Middle frontal gyrus (tissue), 1 donor: ENCODE measurements around the gene SETD2.

Source experiments
- DNase-seq: peaks from one replicate; pipeline ENCODE4 v3.0.0-alpha.2; 2015; ENCODE audit warnings: low spot score; ENCODE audit errors: extremely low spot score

Gene SETD2

GRCh38 chr3:47010910-47011309 is 153.0 kb downstream of the SETD2 start:
- DNase-seq = no peak

GRCh38 chr3:47010111-47010712 is 153.7 kb downstream of the SETD2 start:
- DNase-seq = no peak

GRCh38 chr3:47009225-47010110 is 154.4 kb downstream of the SETD2 start:
- DNase-seq = peak; percentile 87

- no peak for DNase-seq
These were observed 155.1 kb downstream of the SETD2 start for GRCh38 chr3:47008851-47009224.

GRCh38 chr3:47008234-47008796 is 155.6 kb downstream of the SETD2 start:
- DNase-seq = no peak

- DNase-seq = no peak
These were observed 156.3 kb downstream of the SETD2 start for GRCh38 chr3:47007482-47008233.

- DNase-seq = no peak
These were observed 156.9 kb downstream of the SETD2 start for GRCh38 chr3:47007001-47007400.

- no peak for DNase-seq
These were observed 157.7 kb downstream of the SETD2 start for GRCh38 chr3:47006145-47006651.

- no peak for DNase-seq
These were observed 158.4 kb downstream of the SETD2 start for GRCh38 chr3:47005212-47006144.

GRCh38 chr3:47004369-47005211 is 159.3 kb downstream of the SETD2 start:
- DNase-seq = no peak

GRCh38 chr3:47003461-47004368 is 160.2 kb downstream of the SETD2 start:
- no peak for DNase-seq

GRCh38 chr3:47003056-47003410 is 160.9 kb downstream of the SETD2 start:
- DNase-seq = no peak

- no peak for DNase-seq
These were observed 161.5 kb downstream of the SETD2 start for GRCh38 chr3:47002171-47003055.

GRCh38 chr3:47001731-47002170 is 162.2 kb downstream of the SETD2 start:
- no peak for DNase-seq

- DNase-seq = no peak
These were observed 162.8 kb downstream of the SETD2 start for GRCh38 chr3:47000922-47001730.

GRCh38 chr3:47000198-47000815 is 163.6 kb downstream of the SETD2 start:
- no peak for DNase-seq
